T-cell (primary cell): ENCODE data around the gene SFSWAP. TPM values are rescaled to one million over a fixed set of nuclear protein-coding genes. Genes with fewer than 3 reads are reported as not detected.
"Not testable (repeated sequence)": the region's sequence is repeated elsewhere in the genome, so short reads cannot be mapped to it uniquely, and the experiment has no call there.

ENCODE experiments used
- ATAC-seq, 4 experiments: fragments of 200-7000 bp in 3 of 4; fragments of 150-1000 bp in 1 of 4; cut with Tn5 transposase; replicated peaks in 1 of 4; 1 replicate in 3 of 4; 2 replicates in 1 of 4; pipeline ENCODE4 v1.10.0; 2021; ENCODE audit warnings: moderate library complexity in 3 of 4, mild to moderate bottlenecking in 2 of 4, moderate number of reproducible peaks in 1 of 4
- CTCF ChIA-PET, 2 donors: fragments of 300-600 bp; sonication (Branson Sonifier 250); formaldehyde crosslinking; loops; one replicate each; lab custom pipeline; 2022; ENCODE audit warnings: antibody characterized with exemption in 2 of 2; lab: Charles Lee
- POLR2A ChIA-PET, 2 donors: fragments of 300-600 bp; sonication (Branson Sonifier 250); formaldehyde crosslinking; loops; one replicate each; lab custom pipeline; 2022; ENCODE audit warnings: antibody characterized with exemption in 2 of 2; lab: Charles Lee
- DNase-seq, 35 experiments: peaks; one replicate each; pipeline versions ENCODE4 v3.0.0 to v3.0.0-alpha.2; 2013 to 2023
- H3K27ac ChIP-seq: one replicate; pipeline ENCODE4 v1.5.1; 2013; ENCODE audit warnings: low read length
- H3K27me3 ChIP-seq, 2 experiments: replicated peaks in 1 of 2; 1 replicate in 1 of 2; 2 replicates in 1 of 2; pipeline versions ENCODE4 v1.6.1 to v1.7.0; 2013; ENCODE audit warnings: low read length in 1 of 2, mixed read lengths in 1 of 2; ENCODE audit not compliant: control insufficient read depth in 2 of 2, insufficient read depth in 2 of 2; ENCODE audit errors: extremely low read depth in 1 of 2
- H3K36me3 ChIP-seq, 2 donors: 1 replicate in 1 of 2; 2 replicates in 1 of 2; pipeline versions ENCODE4 v1.6.1 to v1.7.0; 2013; ENCODE audit warnings: low read length in 1 of 2; ENCODE audit not compliant: control insufficient read depth in 2 of 2, insufficient read depth in 1 of 2; ENCODE audit errors: extremely low read depth in 1 of 2
- H3K4me1 ChIP-seq, 2 experiments: 1 replicate in 1 of 2; 2 replicates in 1 of 2; pipeline versions ENCODE4 v1.6.1 to v1.7.0; 2013; ENCODE audit warnings: low read length in 2 of 2, mixed read lengths in 1 of 2; ENCODE audit not compliant: insufficient read depth in 2 of 2, control insufficient read depth in 1 of 2; ENCODE audit errors: extremely low read depth in 1 of 2
- H3K4me3 ChIP-seq, 2 donors: 1 replicate in 1 of 2; 2 replicates in 1 of 2; pipeline versions ENCODE4 v1.5.1 to v1.7.0; 2013; ENCODE audit warnings: mild to moderate bottlenecking in 2 of 2, low read length in 1 of 2, moderate library complexity in 1 of 2; ENCODE audit not compliant: control insufficient read depth in 1 of 2; ENCODE audit errors: extremely low read depth in 1 of 2
- H3K9me3 ChIP-seq: 2 replicates; pipeline ENCODE4 v1.7.0; 2013
- H3K27ac Mint-ChIP-seq, 2 donors: one replicate each; pipeline ENCODE4 v1.8.0; 2020 to 2021; ENCODE audit warnings: mild to moderate bottlenecking in 2 of 2, mixed read lengths in 2 of 2
- H3K27me3 Mint-ChIP-seq, 2 donors: one replicate each; pipeline ENCODE4 v1.8.0; 2021 to 2022; ENCODE audit warnings: mixed read lengths in 2 of 2
- H3K36me3 Mint-ChIP-seq: one replicate; pipeline ENCODE4 v1.8.0; 2021; ENCODE audit warnings: mixed read lengths
- H3K4me1 Mint-ChIP-seq, 3 donors: one replicate each; pipeline ENCODE4 v1.8.0; 2020 to 2022; ENCODE audit warnings: mixed read lengths in 3 of 3, mild to moderate bottlenecking in 1 of 3
- H3K4me3 Mint-ChIP-seq, 3 donors: one replicate each; pipeline ENCODE4 v1.8.0; 2020 to 2022; ENCODE audit warnings: mild to moderate bottlenecking in 3 of 3, mixed read lengths in 3 of 3, moderate library complexity in 3 of 3
- H3K9me3 Mint-ChIP-seq, 3 donors: one replicate each; pipeline ENCODE4 v1.8.0; 2020 to 2022; ENCODE audit warnings: mixed read lengths in 3 of 3
- WGBS: methylation state at CpG from one replicate; pipeline ENCODE4 v1.1.5; 2013; ENCODE audit warnings: missing lambda C conversion rate; ENCODE audit not compliant: insufficient coverage; 5-methylcytosine and 5-hydroxymethylcytosine counted together
- total RNA-seq, 35 experiments: library from RNA in 6 of 35; stranded (reverse) in 6 of 35; fragments of 120-200 nt in 1 of 35; gene quantifications; one replicate each; pipeline versions ENCODE4 v1.2.1 to v1.2.4 and lab custom pipeline; 2013 to 2026

Gene SFSWAP
- total RNA-seq, 5 donors from 2014 or later (not counting 1 experiment from before 2014, with no cell fraction given): 95.7 to 110 (median 106) TPM

DNA sequence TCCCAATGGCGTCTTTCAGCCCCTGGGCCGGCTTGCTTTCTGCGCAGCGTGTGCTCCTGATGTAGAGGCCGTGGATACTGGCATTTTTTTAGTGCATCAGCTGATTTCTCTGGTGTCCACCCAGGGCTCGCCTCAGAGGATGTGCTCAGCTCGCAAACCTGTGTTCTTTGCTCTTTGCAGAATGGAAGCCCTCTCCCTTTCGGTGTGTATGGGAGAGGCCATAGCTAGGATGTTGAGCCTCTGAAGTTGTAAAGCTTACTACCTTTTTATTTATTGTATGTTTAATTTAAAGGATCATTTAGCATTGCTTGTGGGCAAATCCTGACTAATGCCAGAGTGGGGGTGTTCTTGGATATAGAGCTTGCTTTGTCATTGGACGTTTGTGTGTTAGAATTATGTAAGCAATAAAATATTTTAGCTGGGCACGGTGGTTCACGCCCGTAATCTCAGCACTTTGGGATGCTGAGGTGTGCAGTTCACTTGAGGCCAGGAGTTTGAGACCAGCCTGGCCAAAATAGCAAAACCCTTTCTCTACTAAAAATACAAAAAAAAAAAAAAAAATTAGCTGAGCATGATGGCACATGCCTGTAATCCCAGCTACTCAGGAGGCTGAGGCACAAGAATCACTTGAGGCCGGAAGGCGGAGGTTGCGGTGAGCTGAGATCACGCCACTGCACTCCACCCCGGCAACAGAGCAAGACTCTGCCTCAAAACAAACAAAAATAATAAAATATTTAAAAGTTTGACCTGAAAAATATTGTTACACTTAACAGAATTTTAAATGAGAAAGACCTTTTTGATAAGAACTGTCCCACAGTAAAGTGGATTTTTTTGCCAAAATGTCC lies 64.7 kb downstream of the SFSWAP start:
- no peak for DNase-seq
- 97% methylated on average over 7 of the region's 17 CpGs for WGBS
- Mint-ChIP-seq H3K9me3 (no peaks in the 10 kb centered on the region), H3K4me3 (no peak overlapping the region), H3K27ac (peak overlapping the region; percentile 56 to 59), H3K4me1 (peaks cover 17 to 41% (median 28%) of the 10 kb centered on the region in 3 donors), H3K36me3 (peaks cover 40% of the 10 kb centered on the region), H3K27me3 (no peaks in the 10 kb centered on the region)
- H3K36me3 ChIP-seq: peaks cover under 1 to 62% of the 10 kb centered on the region in 2 donors
- H3K27me3 ChIP-seq: no peaks in the 10 kb centered on the region
- CTCF ChIA-PET: interaction anchor here in 1 of 2 donors (0.5 kb wide), 1 partner anchor 837 kb away, joined by 3 read pairs; no protein-coding TSS in a partner anchor
- H3K9me3 ChIP-seq: no peaks in the 10 kb centered on the region
- no peak overlapping the region for H3K4me3 ChIP-seq
- ATAC-seq: no peak
- POLR2A ChIA-PET: interaction anchor here in 1 of 2 donors (0.6 kb wide), 1 partner anchor 166 kb away, joined by 4 read pairs; no protein-coding TSS in a partner anchor
- no peak overlapping the region for H3K27ac ChIP-seq
- peaks cover 0 to 18% of the 10 kb centered on the region in 2 experiments for H3K4me1 ChIP-seq

DNA sequence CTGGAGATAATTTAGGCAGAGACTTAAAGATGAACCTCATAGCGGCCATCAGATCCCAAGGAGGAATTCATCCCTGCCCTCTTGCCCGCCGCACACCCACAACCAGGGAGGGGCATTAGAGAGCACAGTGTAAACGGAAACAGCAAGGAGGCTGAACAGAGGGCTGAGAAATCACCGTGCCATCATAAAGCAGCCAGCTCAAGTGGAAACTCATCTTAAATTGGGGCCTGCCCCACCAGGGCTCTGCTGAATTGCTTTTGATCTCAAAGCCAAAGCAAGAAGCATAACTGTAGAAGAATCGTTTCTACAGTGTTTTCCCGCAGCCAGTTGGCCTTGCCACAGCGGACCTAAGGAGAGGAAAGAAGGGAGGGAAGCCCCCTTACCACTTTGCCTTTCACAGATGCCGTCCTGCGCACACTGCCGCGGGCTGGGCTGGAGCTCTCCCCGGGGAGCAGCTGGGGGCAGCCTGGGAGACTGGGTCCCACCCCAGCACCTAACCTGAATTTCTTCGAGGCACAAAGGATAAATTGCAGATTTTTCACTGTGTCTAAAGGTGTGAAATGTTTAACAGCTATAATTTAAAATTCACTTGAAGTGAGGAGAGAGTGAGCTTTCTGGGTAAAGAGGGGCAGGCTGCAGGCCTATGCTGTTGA lies 65.5 kb downstream of the SFSWAP start:
- ATAC-seq (peak in 3 of 4 experiments; percentile 30 to 65 (median 51)), DNase-seq (peak in 2 of 35 experiments; percentile 13 to 35)
- H3K27me3 Mint-ChIP-seq: no peaks in the 10 kb centered on the region
- POLR2A ChIA-PET: interaction anchor here in 1 of 2 donors (0.6 kb wide), 1 partner anchor 166 kb away, joined by 4 read pairs; no protein-coding TSS in a partner anchor
- no peak overlapping the region for H3K27ac ChIP-seq
- H3K9me3 ChIP-seq: no peaks in the 10 kb centered on the region
- H3K27ac Mint-ChIP-seq: peak overlapping the region; percentile 56 to 59
- H3K4me3 Mint-ChIP-seq: peak overlapping the region in 1 of 3 donors; percentile 8
- H3K4me3 ChIP-seq: no peak overlapping the region
- 64% methylated on average over 5 of the region's 14 CpGs for WGBS
- H3K4me1 Mint-ChIP-seq: peaks cover 17 to 39% (median 28%) of the 10 kb centered on the region in 3 donors
- peaks cover 6 to 60% of the 10 kb centered on the region in 2 donors for H3K36me3 ChIP-seq
- no peaks in the 10 kb centered on the region for H3K27me3 ChIP-seq
- no peaks in the 10 kb centered on the region for H3K9me3 Mint-ChIP-seq
- H3K4me1 ChIP-seq: peaks cover 0 to 18% of the 10 kb centered on the region in 2 experiments
- CTCF ChIA-PET: no interaction called here
- H3K36me3 Mint-ChIP-seq: peaks cover 37% of the 10 kb centered on the region

DNA sequence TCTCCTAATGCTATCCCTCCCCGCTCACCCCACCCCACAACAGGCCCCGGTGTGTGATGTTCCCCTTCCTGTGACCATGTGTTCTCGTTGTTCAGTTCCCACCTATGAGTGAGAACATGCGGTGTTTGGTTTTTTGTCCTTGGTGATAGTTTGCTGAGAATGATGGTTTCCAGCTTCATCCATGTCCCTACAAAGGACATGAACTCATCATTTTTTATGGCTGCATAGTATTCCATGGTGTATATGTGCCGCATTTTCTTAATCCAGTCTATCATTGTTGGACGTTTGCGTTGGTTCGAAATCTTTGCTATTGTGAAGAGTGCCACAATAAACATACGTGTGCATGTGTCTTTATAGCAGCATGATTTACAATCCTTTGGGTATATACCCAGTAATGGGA lies 66.4 kb downstream of the SFSWAP start:
- H3K4me1 ChIP-seq: peaks cover 0 to 18% of the 10 kb centered on the region in 2 experiments
- Mint-ChIP-seq H3K36me3 (peaks cover 37% of the 10 kb centered on the region), H3K4me1 (peaks cover 17 to 36% (median 28%) of the 10 kb centered on the region in 3 donors)
- DNase-seq, ATAC-seq, H3K27ac ChIP-seq, POLR2A ChIA-PET, H3K27me3 ChIP-seq, H3K27me3 Mint-ChIP-seq, CTCF ChIA-PET, H3K9me3 ChIP-seq, H3K4me3 ChIP-seq, H3K9me3 Mint-ChIP-seq, H3K27ac Mint-ChIP-seq, H3K4me3 Mint-ChIP-seq: not testable (repeated sequence)
- peaks cover 11 to 65% of the 10 kb centered on the region in 2 donors for H3K36me3 ChIP-seq
- no CpG with 5 or more reads among the region's 9 CpGs for WGBS

DNA sequence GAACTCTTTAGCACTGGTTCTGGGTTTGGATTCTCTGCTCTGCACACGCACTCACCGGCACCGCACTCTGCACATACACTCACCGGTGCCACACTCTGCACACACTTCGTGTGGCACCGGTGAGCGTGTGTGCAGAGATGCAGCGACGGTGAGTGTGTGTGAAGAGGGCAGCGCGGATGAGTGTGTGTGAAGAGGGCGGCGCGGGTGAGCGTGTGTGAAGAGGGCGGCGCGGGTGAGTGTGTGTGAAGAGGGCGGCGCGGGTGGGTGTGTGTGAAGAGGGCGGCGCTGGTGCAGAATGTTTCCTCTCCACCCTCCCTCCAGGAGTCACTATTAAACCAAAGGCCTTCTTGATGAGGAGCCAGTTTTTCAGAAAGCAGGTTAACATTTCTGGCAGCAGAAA lies 68.1 kb downstream of the SFSWAP start:
- no peak for DNase-seq
- peaks cover under 1 to 22% (median 13%) of the 10 kb centered on the region in 3 donors for H3K4me1 Mint-ChIP-seq
- POLR2A ChIA-PET: no interaction called here
- Histone ChIP-seq H3K4me3 (no peak overlapping the region), H3K4me1 (peaks cover 0 to 10% of the 10 kb centered on the region in 2 experiments), H3K27me3 (no peaks in the 10 kb centered on the region), H3K36me3 (peaks cover 11 to 61% of the 10 kb centered on the region in 2 donors), H3K27ac (no peak overlapping the region), H3K9me3 (no peaks in the 10 kb centered on the region)
- peaks cover 31% of the 10 kb centered on the region for H3K36me3 Mint-ChIP-seq
- WGBS: 95% methylated on average over 17 of the region's 23 CpGs
- no peak for ATAC-seq
- CTCF ChIA-PET: no interaction called here
- H3K9me3 Mint-ChIP-seq: no peaks in the 10 kb centered on the region
- H3K27me3 Mint-ChIP-seq: no peaks in the 10 kb centered on the region
- no peak overlapping the region for H3K4me3 Mint-ChIP-seq
- no peak overlapping the region for H3K27ac Mint-ChIP-seq

DNA sequence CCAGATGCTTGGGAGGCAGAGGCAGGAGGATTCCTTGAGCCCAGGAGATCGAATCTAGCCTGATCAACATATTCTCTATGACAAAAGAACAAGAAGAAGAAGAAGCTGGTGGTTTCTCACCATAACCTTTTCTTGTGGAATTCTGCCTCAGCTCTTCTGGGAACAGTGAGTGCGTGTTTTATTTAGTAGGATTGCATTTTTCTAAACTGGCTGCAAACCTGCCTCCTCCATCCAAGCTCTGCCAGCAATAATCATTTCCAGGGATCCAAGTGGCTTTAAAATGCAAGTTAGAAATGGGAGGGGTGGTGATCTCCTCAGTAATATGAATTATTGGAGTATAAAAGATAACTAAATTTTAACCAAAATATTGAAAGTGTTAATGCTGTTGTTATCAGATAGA lies 71.2 kb downstream of the SFSWAP start:
- H3K27ac Mint-ChIP-seq: no peak overlapping the region
- WGBS: no CpG with 5 or more reads among the region's 2 CpGs
- DNase-seq: no peak

DNA sequence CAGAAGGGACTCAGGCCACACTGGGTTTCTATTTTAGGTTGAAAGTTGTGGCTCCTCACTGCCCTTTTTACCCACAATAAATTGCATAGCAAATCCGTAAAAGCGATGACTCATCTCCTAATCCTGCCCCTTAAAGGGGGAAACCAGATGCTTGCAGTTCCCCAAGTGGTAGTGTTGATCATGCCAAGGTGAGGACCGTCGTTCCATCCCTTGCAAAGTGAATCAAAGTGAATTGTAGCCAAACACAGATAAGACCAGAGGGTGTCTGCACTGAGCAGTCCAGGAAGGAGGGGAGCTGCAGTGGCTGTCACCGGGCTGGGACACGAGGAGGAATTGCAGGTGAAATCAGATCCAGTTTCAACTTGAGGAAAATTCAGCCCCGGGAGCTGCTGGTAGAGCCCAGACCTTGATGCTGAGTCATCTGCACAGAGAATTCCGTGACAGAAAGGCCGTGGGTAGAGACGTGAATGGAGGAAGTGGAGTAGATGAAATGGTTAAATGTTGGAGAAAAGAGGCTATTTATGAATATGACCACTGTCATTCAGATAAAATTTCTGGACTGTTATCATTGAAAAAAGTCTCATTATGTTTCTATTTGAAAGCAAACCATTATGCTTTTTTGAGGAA lies 73.1 kb downstream of the SFSWAP start:
- H3K4me3 Mint-ChIP-seq: no peak overlapping the region
- H3K9me3 ChIP-seq: no peaks in the 10 kb centered on the region
- DNase-seq: no peak
- peaks cover 41% of the 10 kb centered on the region for H3K36me3 Mint-ChIP-seq
- CTCF ChIA-PET: interaction anchor here in 1 of 2 donors (0.8 kb wide), 1 partner anchor 55 kb away, joined by 5 read pairs; no protein-coding TSS in a partner anchor
- H3K4me3 ChIP-seq: no peak overlapping the region
- H3K27ac ChIP-seq: no peak overlapping the region
- no peaks in the 10 kb centered on the region for H3K27me3 ChIP-seq
- no peak for ATAC-seq
- POLR2A ChIA-PET: interaction anchor here in 1 of 2 donors (0.5 kb wide), 1 partner anchor 1627 kb away, joined by 3 read pairs; no protein-coding TSS in a partner anchor
- no peaks in the 10 kb centered on the region for H3K9me3 Mint-ChIP-seq
- peaks cover 28 to 66% of the 10 kb centered on the region in 2 donors for H3K36me3 ChIP-seq
- 79% methylated on average over 8 of the region's 10 CpGs for WGBS
- no peaks in the 10 kb centered on the region for H3K4me1 ChIP-seq
- H3K4me1 Mint-ChIP-seq: no peaks in the 10 kb centered on the region
- H3K27ac Mint-ChIP-seq: no peak overlapping the region
- H3K27me3 Mint-ChIP-seq: no peaks in the 10 kb centered on the region

More for the DNA sequence above, 71.2 kb downstream of the SFSWAP start:
- ChIA-PET CTCF (no interaction called here), POLR2A (no interaction called here)
- Histone ChIP-seq H3K4me3 (no peak overlapping the region), H3K27ac (no peak overlapping the region), H3K4me1 (no peaks in the 10 kb centered on the region), H3K27me3 (no peaks in the 10 kb centered on the region), H3K36me3 (peaks cover 23 to 61% of the 10 kb centered on the region in 2 donors), H3K9me3 (no peaks in the 10 kb centered on the region)
- H3K36me3 Mint-ChIP-seq: peaks cover 44% of the 10 kb centered on the region
- no peak overlapping the region for H3K4me3 Mint-ChIP-seq
- no peaks in the 10 kb centered on the region for H3K4me1 Mint-ChIP-seq
- H3K9me3 Mint-ChIP-seq: no peaks in the 10 kb centered on the region
- ATAC-seq: no peak
- no peaks in the 10 kb centered on the region for H3K27me3 Mint-ChIP-seq
